Esophagus squamous epithelium (tissue), 4 donors: ENCODE measurements around the gene GLIS1.

Source experiments
- POLR2A ChIP-seq, 4 donors: fragments of 450-650 bp; IDR thresholded peaks; one replicate each; pipeline ENCODE4 v1.6.1; 2017; ENCODE audit warnings: antibody characterized with exemption in 4 of 4, mild to moderate bottlenecking in 4 of 4, moderate library complexity in 3 of 4
- TF ChIP-seq, protein P1 (sequence below), 6 experiments: fragments of 450-650 bp in 4 of 6; fragments of 200-600 bp in 2 of 6; sonication (generic) in 2 of 6; IDR thresholded peaks; one replicate each; pipeline ENCODE4 v1.5.1; 2016 to 2019; ENCODE audit warnings: antibody characterized with exemption in 6 of 6, mild to moderate bottlenecking in 4 of 6, moderate library complexity in 4 of 6

GRCh38 chr1:53558739-53559315, 180.1 kb downstream of the GLIS1 start:
- TF ChIP-seq, protein P1, sequence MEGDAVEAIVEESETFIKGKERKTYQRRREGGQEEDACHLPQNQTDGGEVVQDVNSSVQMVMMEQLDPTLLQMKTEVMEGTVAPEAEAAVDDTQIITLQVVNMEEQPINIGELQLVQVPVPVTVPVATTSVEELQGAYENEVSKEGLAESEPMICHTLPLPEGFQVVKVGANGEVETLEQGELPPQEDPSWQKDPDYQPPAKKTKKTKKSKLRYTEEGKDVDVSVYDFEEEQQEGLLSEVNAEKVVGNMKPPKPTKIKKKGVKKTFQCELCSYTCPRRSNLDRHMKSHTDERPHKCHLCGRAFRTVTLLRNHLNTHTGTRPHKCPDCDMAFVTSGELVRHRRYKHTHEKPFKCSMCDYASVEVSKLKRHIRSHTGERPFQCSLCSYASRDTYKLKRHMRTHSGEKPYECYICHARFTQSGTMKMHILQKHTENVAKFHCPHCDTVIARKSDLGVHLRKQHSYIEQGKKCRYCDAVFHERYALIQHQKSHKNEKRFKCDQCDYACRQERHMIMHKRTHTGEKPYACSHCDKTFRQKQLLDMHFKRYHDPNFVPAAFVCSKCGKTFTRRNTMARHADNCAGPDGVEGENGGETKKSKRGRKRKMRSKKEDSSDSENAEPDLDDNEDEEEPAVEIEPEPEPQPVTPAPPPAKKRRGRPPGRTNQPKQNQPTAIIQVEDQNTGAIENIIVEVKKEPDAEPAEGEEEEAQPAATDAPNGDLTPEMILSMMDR (IDR thresholded peaks at IDR 0.05), result no peak
- no peak for TF ChIP-seq POLR2A (IDR thresholded peaks at IDR 0.05)
